Ishikawa (cell line): ENCODE results near the gene GJA3.

ENCODE experiments used
- CEBPB ChIP-seq: IDR thresholded peaks from 2 replicates; pipeline ENCODE4 v1.6.1; 2012
- CREB1 ChIP-seq: IDR thresholded peaks from 2 replicates; pipeline ENCODE4 v1.6.1; 2012; ENCODE audit warnings: low read depth
- EP300 ChIP-seq: IDR thresholded peaks from 2 replicates; pipeline ENCODE4 v1.6.1; 2012; ENCODE audit warnings: borderline replicate concordance
- FOXM1 ChIP-seq: IDR thresholded peaks from 2 replicates; pipeline ENCODE4 v1.6.1; 2012; ENCODE audit warnings: low read depth, borderline replicate concordance
- RAD21 ChIP-seq: IDR thresholded peaks from 2 replicates; pipeline ENCODE4 v1.6.1; 2012; ENCODE audit warnings: low read depth
- TCF12 ChIP-seq: IDR thresholded peaks from 2 replicates; pipeline ENCODE4 v1.6.1; 2012; ENCODE audit warnings: low read depth
- TEAD4 ChIP-seq: IDR thresholded peaks from 2 replicates; pipeline ENCODE4 v1.6.1; 2012
- ZBTB7A ChIP-seq: IDR thresholded peaks from 2 replicates; pipeline ENCODE4 v1.6.1; 2012; ENCODE audit warnings: low read depth
- TF ChIP-seq, protein P1 (sequence below): IDR thresholded peaks from 2 replicates; pipeline ENCODE4 v1.6.1; 2012
- TF ChIP-seq, protein P2 (sequence below): IDR thresholded peaks from 2 replicates; pipeline ENCODE4 v1.6.1; 2012; ENCODE audit warnings: low read depth, mild to moderate bottlenecking

DNA sequence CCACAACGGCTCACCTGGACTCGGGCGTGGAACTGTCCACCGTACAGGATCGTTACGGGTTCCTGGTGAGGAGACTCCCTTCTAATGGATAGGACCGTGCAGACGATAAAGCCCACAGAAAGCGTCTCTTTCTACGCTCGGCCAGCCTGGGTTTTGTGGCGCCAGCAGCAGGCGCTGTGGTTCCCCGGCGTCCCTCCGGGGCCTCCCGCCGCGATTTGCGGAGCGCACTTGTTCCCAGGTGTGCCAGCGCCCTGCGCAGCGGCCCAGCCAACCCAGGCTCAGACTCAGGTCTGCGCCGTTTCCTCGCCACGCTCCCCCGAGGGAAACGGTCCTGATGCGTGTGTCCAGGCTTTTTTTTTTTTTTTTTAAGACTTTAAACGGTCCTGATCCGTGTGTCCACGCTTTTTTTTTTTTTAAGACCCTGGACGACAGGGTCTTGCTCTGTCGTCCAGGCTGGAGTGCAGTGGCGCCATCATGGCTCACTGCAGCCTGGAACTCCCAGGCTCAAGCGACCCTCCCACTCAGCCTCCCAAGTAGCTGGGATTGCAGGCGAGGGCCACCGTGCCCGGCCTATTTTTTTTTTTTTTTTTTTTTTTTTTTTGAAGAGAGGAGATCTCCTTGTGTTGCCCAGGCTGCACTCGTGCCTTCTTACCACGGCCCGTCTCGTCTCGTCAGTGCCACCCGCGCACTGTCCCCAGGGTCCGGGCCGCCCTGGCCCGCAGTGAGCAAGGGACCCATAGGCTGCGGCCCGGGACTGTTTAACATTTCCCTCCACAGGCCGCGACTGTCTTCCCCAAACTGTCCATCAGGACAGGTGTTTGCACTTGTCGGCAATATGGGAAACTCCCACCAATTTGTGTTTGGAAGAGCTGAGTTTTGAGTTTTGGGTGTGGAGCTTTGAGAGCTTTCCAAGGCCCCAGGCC lies 23.8 kb downstream of the GJA3 start:
- TF ChIP-seq RAD21: no peak
- TF ChIP-seq ZBTB7A: no peak
- no peak for TF ChIP-seq CREB1
- TF ChIP-seq TCF12: no peak
- TF ChIP-seq, protein P1, sequence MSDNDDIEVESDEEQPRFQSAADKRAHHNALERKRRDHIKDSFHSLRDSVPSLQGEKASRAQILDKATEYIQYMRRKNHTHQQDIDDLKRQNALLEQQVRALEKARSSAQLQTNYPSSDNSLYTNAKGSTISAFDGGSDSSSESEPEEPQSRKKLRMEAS: no peak
- no peak for TF ChIP-seq EP300
- TF ChIP-seq CEBPB: no peak
- no peak for TF ChIP-seq TEAD4
- TF ChIP-seq, protein P2, sequence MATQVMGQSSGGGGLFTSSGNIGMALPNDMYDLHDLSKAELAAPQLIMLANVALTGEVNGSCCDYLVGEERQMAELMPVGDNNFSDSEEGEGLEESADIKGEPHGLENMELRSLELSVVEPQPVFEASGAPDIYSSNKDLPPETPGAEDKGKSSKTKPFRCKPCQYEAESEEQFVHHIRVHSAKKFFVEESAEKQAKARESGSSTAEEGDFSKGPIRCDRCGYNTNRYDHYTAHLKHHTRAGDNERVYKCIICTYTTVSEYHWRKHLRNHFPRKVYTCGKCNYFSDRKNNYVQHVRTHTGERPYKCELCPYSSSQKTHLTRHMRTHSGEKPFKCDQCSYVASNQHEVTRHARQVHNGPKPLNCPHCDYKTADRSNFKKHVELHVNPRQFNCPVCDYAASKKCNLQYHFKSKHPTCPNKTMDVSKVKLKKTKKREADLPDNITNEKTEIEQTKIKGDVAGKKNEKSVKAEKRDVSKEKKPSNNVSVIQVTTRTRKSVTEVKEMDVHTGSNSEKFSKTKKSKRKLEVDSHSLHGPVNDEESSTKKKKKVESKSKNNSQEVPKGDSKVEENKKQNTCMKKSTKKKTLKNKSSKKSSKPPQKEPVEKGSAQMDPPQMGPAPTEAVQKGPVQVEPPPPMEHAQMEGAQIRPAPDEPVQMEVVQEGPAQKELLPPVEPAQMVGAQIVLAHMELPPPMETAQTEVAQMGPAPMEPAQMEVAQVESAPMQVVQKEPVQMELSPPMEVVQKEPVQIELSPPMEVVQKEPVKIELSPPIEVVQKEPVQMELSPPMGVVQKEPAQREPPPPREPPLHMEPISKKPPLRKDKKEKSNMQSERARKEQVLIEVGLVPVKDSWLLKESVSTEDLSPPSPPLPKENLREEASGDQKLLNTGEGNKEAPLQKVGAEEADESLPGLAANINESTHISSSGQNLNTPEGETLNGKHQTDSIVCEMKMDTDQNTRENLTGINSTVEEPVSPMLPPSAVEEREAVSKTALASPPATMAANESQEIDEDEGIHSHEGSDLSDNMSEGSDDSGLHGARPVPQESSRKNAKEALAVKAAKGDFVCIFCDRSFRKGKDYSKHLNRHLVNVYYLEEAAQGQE: no peak
- TF ChIP-seq FOXM1: no peak
